C4-2B (cell line): ENCODE results near the gene ODR4.
"Not testable (repeated sequence)": the region's sequence is repeated elsewhere in the genome, so short reads cannot be mapped to it uniquely, and the experiment has no call there.

Experiments used
- H3K27ac ChIP-seq: fragments of 450-650 bp; 2 replicates; pipeline ENCODE4 v1.5.1; 2017
- CTCF ChIP-seq: fragments of 450-650 bp; conservative IDR thresholded peaks from 2 replicates; pipeline ENCODE4 v1.5.1; 2017; ENCODE audit warnings: mild to moderate bottlenecking
- ZFX ChIP-seq: fragments of 450-650 bp; IDR thresholded peaks from 2 replicates; pipeline ENCODE4 v1.6.1; 2017

The ODR4 gene

GRCh38 chr1:186443638-186444037 is 68.0 kb downstream of the ODR4 start:
- H3K27ac ChIP-seq: no peak overlapping the region
- TF ChIP-seq CTCF (no peak), ZFX (no peak)

- TF ChIP-seq ZFX (no peak), CTCF (no peak)
- no peak overlapping the region for H3K27ac ChIP-seq
These were observed 70.5 kb downstream of the ODR4 start for GRCh38 chr1:186446152-186446551.

GRCh38 chr1:186454981-186455380 is 79.3 kb downstream of the ODR4 start:
- no peak overlapping the region for H3K27ac ChIP-seq
- TF ChIP-seq ZFX (no peak), CTCF (no peak)

- TF ChIP-seq CTCF: no peak
- no peak for TF ChIP-seq ZFX
- H3K27ac ChIP-seq: no peak overlapping the region
These were observed 81.2 kb downstream of the ODR4 start for GRCh38 chr1:186456729-186457255.

GRCh38 chr1:186459161-186459560 is 83.5 kb downstream of the ODR4 start:
- H3K27ac ChIP-seq: not testable (repeated sequence)

GRCh38 chr1:186461014-186461413 is 85.4 kb downstream of the ODR4 start, which contains the start of gene PDC:
Gene PDC (minus strand): TSS chr1:186461114. CDS start chr1:186449459, 11,655 bp downstream.
- no peak within 1 kb of the TSS for H3K27ac ChIP-seq

GRCh38 chr1:186463511-186463910 is 87.9 kb downstream of the ODR4 start:
- TF ChIP-seq ZFX (no peak), CTCF (no peak)
- H3K27ac ChIP-seq: no peak overlapping the region

More at GRCh38 chr1:186461014-186461413, 85.4 kb downstream of the ODR4 start, which contains the start of gene PDC:
- TF ChIP-seq CTCF (no peak), ZFX (no peak)

- no peak overlapping the region for H3K27ac ChIP-seq
- no peak for TF ChIP-seq CTCF
- TF ChIP-seq ZFX: no peak
These were observed 88.3 kb downstream of the ODR4 start for GRCh38 chr1:186463926-186464325.

GRCh38 chr1:186465491-186465890 is 89.9 kb downstream of the ODR4 start:
- H3K27ac ChIP-seq: not testable (repeated sequence)
